Suppressor macrophage treated with lipopolysaccharide for 4 hours (primary cell): ENCODE data around the gene ZBTB46.

Experiments
- DNase-seq: peaks from one replicate; pipeline ENCODE4 v3.0.0-alpha.2; 2020

Gene ZBTB46

GRCh38 chr20:63744158-63744557 is 86.9 kb downstream of the ZBTB46 start:
- DNase-seq: no peak

GRCh38 chr20:63743210-63743970 is 87.7 kb downstream of the ZBTB46 start:
- DNase-seq: no peak

- DNase-seq: no peak
Observed at GRCh38 chr20:63742381-63743024, 88.6 kb downstream of the ZBTB46 start.

GRCh38 chr20:63741676-63742380 is 89.2 kb downstream of the ZBTB46 start:
- DNase-seq: no peak

- no peak for DNase-seq
Observed at GRCh38 chr20:63741354-63741675, 89.7 kb downstream of the ZBTB46 start.

GRCh38 chr20:63740627-63741353 is 90.3 kb downstream of the ZBTB46 start:
- DNase-seq: peak; percentile 71

GRCh38 chr20:63740070-63740626 is 90.9 kb downstream of the ZBTB46 start:
- no peak for DNase-seq

GRCh38 chr20:63739130-63740069 is 91.7 kb downstream of the ZBTB46 start, which contains the start of gene SLC2A4RG:
Gene SLC2A4RG (plus strand): TSS chr20:63739776. CDS start chr20:63739913, 137 bp downstream.
- peak; percentile 93 for DNase-seq

- DNase-seq: peak; percentile 30
Observed at GRCh38 chr20:63738687-63739129, 92.4 kb downstream of the ZBTB46 start.

GRCh38 chr20:63737945-63738686 is 92.9 kb downstream of the ZBTB46 start:
- DNase-seq: no peak

- no peak for DNase-seq
Observed at GRCh38 chr20:63737695-63737944, 93.4 kb downstream of the ZBTB46 start.

- no peak for DNase-seq
Observed at GRCh38 chr20:63736893-63737694, 94.0 kb downstream of the ZBTB46 start.

GRCh38 chr20:63735859-63736718 is 95.0 kb downstream of the ZBTB46 start, which contains the start of gene LIME1:
Gene LIME1 (plus strand): TSS chr20:63736664. CDS start chr20:63737550, 886 bp downstream.
- DNase-seq: no peak

GRCh38 chr20:63734946-63735858 is 95.9 kb downstream of the ZBTB46 start:
- no peak for DNase-seq

- DNase-seq: no peak
Observed at GRCh38 chr20:63734111-63734945, 96.7 kb downstream of the ZBTB46 start.

- DNase-seq: no peak
Observed at GRCh38 chr20:63733579-63734081, 97.4 kb downstream of the ZBTB46 start.

- no peak for DNase-seq
Observed at GRCh38 chr20:63733117-63733516, 97.9 kb downstream of the ZBTB46 start.
